8988T (cell line): ENCODE results near the gene SCO1.
"Not testable (repeated sequence)": the region's sequence is repeated elsewhere in the genome, so short reads cannot be mapped to it uniquely, and the experiment has no call there.

ENCODE experiments used
- DNase-seq: peaks from one replicate; pipeline ENCODE4 v3.0.0; 2011

The SCO1 gene

DNA sequence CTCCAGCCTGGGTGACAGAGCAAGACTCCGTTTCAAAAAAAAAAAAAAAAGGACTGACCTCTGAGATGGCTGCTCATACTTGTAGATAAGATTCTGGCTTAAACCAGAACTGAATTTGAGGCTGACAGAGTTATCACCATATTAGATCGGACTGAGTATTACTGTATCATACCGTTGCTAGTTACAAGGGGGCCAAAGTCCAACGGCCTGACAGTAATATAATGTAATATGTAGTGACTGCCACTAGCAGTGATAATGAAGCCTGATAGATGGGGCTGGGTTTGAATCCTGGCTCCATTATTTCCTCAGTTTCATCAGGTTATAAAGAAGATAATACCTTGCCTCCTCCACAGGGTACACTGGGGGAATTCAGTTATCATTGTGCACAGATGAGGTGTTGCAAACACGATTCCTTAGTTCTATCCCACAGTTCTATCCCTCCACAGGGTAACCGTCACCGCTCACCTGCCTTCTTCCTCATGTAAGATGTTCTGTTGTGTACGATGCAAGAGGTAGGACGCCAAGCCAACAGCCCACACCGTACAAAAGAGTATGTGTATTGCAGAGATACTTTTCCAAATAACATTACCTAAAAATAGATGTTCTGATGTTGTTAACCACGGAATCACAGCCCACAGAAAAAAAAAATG lies 27.3 kb upstream of the SCO1 start:
- DNase-seq: no peak

DNA sequence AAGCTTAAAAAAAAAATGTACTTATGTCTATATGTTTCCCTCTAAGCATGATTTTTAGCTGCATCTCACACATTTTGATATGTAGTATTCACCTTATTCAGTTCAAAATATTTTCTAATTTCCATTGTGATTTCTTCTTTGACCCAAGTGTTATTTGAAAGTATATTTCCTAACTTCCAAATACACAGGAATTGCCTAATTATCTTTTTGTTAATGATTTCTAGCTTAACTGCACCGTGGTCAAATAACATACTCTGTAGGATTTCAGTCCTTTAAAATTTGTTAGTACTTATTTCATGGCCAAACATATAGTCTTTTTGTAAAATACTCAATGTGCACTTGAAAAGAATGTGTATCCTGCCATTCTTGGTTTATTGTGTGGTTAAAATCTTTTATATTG lies 21.2 kb upstream of the SCO1 start:
- DNase-seq: no peak

DNA sequence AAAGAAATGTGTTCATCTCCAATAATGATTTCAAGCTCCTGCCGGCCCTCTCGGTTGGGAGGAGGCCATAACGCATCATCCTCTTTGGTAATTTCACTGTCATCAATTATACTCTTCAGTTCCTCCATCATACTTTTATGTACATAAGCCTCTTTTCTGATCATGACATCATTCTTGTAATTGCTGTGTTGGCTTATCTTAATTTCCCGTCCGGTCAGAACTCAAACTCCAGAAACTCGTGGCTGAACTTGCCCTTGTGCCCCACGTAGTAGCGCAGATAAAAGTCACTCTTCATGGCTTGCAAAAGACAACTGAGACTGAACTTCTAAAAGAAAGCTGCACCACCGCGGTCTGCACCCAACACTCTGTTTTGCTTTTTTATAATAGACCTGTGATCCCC lies 18.9 kb upstream of the SCO1 start:
- DNase-seq: no peak

DNA sequence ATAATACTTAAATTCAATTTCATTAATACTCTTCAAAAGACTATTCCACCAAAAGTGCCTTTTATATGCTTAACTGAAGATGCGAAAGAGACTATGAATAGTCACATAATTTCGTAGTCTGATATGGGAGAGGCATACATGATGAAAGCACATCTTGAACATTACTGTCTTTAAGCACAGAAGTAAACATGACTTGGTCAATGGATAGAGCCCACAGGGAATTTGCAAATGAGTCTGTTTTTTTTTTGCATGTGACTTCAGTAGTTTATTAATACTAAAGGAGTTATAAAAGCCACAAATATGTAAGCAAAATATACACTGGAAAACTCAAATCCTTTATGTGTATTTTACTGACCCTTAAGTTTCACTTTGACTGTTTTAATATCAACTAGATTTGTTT lies 16.0 kb upstream of the SCO1 start:
- DNase-seq: no peak

DNA sequence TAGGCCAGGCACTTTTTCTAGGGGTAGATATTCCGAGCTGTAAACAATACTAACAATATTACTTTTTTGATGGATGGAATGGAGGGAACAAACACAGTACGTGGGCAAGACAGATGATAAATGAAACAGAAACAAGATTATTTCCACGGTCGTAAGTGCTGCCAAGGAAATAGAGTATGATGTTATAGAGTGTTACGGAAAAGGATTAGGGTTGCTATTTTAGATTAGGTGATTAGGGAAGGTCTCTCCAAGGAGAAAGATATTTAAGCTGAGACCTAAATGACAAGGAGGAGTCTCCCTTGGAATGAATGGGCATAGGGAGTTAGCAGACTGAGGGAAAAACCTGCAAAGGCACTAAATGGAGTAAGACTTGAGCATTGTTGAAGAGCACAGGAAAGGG lies 8.4 kb upstream of the SCO1 start:
- no peak for DNase-seq

DNA sequence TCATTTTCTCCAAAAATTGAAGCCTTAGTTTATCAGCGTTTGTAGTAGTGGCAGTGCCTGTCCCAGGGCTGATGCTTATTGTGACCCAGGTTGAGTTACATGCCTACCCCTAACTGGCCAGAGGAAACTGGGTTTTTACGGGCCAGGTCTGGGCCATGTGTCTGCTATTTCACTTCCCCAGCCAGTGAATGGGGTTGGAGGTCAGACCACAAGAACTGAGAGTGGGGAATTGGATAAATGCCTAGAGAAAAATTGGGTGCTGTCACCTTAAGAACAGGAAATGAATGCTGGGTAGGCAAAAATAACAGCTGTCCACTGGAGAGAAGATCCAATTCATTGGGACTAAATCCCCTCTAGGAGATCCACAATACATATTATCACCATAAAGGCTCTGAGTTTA lies 5.2 kb upstream of the SCO1 start:
- DNase-seq: no peak

DNA sequence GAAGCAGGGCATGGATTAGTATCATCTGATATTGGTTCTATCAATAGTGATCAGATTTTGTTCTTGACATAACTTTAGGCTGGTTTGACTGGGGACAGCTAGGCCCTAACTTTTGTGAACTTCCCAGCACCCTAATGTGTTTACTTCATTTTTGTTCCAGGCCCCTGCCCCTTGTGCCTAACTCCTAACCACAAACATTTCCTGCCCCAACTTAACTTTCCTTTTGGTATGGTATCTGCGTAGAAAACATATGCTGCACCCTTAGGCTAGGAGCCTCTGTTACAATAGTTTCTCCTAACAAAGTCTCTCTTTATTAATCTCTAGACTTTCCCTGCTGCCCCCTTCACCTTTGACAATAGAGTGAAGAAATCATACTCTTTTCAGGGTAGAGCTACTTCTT lies 2.5 kb upstream of the SCO1 start:
- no peak for DNase-seq

DNA sequence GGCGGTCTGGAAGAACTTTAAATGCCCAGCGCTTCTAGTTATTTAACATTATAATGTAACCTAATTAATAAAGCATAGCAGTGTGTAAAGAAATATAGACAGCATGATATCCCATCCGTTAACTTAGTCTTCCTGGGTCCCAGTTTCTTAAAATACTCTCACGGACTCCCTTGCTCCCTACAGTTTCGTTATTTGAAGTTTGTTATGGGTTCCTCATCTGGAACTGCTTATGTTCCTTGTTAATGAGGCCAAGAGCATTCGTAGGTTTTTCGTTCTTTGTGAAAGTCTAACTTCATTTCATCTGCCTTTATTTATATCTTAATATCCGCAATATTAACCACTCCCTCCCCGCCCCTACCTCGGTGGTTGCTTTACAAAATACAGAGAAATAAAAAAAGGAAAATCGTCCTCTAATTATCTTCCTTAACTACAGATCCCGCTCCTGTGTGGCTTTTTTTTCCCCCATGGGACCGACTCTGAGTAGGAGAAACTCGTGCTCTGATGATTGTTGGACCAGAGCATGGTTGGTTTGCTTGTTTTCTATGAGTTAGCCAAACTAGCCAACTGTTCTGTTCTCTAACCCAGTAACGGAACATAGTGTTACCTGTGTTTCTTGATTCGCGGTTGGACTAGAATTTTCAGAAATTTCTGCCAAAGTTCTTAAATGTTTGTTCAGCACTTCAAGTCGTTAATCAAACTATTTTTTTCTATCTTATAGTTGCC lies 924 bp upstream of the SCO1 start:
- no peak for DNase-seq

DNA sequence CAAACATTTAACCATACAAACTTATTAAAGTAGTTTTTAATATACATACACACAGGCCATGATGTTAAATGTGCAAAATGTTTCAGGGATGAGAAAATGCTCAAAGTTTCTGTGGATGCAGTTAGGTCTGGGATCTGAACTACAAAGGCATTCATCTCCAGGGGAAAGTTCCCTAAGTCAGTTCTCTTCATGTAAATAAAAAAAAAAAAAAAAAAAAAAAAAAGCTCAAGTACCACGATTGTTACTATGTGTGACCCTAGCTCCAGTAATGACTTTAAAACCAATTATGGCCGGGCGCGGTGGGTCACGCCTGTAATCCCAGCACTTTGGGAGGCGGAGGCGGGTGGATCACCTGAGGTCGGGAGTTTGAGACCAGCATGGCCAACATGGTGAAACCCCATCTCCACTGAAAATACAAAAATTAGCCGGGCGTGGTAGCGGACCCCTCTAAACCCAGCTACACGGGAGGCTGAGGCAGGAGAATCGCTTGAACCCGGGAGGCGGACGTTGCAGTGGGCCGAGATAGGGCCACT lies 1.4 kb downstream of the SCO1 start:
- DNase-seq: not testable (repeated sequence)

DNA sequence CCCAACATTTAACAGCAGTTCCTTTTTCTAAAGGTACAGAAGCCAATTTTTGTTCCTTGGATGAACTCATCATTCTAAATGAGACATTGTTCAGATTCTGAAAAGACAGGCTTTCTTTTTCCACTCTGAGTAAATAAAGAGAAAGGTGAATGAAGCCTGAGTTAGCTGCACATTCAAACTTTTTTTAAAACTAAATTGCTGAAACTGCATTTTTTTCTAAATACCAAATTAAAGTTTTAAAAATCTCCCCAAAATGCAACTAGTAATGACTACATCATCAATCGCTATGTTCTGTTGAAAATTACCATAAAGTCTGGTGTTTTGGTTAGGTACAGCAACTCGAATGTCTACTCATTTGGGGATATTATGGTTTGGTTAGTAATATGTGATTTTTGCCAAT lies 9.8 kb downstream of the SCO1 start:
- no peak for DNase-seq

DNA sequence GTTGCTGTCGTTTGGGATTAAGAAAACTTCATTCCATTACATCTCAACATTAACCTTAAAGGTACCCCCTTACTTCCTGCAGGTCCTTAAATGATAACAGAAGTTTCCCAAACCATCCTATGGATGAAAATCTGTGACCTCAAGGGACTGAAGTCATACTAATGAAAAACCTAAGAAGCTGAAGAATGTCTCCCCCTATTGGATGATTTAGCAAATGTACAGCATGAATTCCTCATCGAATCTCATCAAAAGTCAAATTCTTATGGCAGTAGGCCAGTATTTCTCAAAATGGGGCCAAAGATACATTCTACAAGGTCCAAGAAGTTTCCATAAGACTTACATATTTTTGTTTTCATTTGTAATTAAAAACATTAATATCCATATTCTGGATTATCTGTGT lies 13.5 kb downstream of the SCO1 start:
- no peak for DNase-seq

DNA sequence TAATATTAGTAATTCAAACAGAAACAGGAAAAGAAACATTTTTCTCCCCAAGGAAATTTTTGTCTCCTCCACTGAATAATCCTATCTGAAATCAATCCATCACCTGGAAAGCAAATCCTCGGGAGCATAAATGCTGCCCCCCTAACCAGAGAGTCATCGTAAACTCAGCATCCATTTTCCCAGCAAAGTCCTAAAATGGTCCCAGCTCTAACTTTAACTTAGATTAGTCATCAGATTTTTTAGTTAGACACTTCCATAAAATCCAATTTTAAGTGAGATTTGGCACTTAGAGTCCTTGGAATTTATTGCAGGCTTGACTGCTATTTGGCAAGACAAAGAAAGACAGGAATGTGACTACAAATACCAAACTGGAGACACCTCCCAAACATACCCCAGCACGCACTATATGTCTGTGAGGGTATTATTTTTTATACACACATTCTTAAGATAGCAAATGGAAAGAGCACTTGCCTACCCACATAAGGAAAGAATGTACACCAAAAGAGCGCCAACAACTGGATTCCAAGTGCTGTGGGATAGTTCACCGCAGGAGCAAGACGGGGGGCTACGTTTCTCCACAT lies 15.4 kb downstream of the SCO1 start:
- DNase-seq: no peak

DNA sequence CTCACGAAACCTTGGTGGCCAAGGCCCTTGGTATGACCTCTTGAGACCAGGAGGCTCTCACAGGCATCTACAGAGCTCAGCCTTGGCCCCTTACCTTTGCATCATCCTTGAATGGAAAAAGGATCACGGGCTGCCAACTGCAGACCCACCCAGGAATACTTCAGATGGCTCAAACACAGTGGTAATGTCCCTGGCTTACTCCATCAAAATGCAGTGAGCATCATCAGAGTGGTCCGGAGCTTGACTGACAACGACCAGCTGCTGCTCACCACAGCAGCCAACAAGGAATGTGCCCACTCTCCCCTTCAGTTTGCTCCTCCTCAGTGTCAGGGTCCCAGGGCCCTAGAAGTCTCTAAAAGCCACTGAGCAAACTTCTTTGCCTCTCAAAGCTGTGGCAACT lies 22.6 kb downstream of the SCO1 start:
- no peak for DNase-seq

DNA sequence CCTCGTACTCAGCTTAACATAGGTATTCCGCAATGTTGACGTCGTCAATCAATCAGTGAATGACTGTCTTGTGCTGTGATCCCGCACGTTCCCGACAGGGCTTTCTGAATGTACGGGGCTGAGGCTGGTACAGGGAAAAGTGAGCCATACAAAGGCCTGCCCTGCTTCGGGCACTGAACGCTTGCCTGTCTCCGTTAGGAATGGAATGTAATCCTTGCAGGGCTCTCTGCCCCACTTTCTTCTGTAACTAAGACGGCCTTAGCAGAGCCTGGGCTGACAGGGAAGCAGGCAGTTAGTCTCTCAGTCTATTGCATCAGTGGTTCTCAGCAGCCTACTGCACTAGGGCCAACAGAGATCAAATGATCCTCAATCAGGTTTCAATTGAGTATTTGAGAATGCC lies 24.0 kb downstream of the SCO1 start:
- no peak for DNase-seq

DNA sequence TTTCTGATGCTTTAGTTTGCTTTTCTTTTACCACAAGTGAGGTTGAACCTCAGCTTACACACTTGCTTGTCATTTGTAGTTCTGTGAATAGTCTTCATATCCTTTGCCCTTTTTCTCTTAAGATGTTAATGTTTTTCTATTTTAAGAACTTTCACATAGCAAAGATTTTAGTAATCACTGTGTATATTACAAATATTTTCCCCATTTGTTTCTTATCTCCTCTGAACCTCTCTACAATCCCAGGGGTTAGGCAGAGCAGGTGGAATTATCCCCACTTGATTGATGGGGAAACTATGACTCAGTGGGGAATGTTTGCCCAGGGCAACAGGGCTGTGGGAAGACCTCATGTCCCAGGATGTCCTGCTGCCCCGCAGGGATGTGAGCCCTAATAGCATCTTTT lies 28.6 kb downstream of the SCO1 start:
- DNase-seq: no peak

DNA sequence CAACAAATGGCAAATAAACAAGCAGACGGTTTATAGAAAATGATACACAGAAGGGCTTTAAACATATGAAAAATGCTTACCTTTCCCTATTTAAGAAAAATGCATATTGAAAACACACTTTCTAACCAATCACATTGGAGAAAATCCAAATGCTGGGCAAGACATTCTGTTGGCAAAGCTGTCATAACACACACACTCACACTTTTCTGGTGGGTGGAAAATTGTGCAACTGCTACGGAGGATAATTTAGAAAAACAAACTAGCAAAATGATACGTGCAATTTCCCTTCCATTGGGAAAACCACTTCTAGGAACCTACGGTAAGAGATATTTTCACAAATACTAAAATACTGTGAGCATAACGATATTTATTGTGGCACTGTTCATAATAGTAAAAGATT lies 30.4 kb downstream of the SCO1 start:
- no peak for DNase-seq

DNA sequence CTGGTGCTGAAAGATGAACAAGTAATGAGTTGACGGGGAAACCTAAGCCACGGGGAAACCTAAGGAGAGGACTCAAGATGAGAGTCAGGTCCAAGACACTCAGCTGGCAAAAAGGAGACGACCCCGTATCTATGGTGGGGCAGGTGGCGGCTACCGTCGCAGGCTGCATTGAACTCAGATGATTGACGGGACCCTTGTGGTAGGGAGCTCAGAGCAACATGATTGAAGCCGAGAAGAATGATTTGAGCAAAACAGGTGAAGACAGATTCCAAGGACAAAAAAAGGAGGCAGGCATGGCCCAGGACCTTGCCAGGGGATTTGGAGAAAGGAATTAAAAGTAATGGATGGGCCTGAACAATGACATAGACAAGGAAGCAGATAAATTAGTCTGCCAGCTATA lies 32.8 kb downstream of the SCO1 start:
- DNase-seq: no peak

DNA sequence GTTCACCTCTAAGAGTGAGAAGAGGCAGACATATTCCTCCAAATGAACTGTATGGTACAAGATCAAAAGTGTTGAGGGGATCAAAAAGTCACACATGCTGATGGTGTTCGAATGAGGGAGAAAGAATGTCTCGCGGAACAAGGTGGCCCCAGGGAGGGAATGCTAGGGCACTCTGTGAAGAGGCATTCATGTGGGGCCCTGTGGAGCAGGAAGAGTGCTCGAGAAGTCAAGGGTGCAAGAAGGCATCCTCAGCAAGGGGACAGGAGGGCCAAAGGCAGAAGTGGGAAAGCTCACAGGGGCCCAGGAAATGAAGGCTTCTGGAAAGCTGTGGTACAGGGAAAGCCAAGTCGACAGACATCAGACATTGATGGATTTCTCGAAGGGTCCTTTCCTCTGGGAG lies 34.1 kb downstream of the SCO1 start:
- no peak for DNase-seq

DNA sequence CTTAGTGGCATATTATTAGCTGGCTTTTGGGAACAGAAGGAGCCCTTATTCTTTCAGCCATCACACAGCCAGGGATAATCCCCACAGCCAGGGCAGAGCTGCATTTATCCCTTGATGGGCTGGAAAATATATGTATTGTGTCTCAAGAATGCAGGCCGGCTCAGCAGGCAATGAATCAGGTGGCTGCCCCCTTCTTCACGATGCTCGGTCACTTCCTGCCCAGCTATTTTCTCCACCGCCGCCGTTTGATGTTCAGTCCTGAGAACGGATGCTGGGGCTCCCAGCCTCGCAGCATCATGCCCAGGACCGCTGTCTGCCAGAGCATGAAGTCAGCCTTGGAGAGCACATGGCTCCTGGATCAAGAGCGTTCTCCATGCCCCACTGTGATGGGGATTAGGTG lies 35.9 kb downstream of the SCO1 start:
- DNase-seq: no peak

DNA sequence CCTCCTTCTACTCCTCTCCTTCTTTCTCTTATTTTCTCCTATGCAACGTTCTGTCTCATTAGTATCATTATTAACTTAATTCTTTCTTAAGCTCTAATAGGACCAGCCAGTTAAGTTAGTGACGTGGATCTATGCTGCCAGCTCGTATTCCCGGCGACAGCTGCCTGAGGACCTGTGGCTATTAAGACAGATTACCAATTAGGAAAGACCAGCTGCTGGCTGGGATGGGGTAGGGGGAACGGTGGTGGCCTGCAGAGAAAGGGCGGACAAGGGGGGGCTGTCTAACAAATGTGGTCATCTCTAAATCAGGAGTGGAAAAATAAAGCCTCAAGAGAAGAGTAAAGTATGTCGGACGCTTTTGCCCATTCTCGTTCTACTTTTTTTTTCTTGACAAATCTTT lies 39.5 kb downstream of the SCO1 start:
- DNase-seq: no peak

DNA sequence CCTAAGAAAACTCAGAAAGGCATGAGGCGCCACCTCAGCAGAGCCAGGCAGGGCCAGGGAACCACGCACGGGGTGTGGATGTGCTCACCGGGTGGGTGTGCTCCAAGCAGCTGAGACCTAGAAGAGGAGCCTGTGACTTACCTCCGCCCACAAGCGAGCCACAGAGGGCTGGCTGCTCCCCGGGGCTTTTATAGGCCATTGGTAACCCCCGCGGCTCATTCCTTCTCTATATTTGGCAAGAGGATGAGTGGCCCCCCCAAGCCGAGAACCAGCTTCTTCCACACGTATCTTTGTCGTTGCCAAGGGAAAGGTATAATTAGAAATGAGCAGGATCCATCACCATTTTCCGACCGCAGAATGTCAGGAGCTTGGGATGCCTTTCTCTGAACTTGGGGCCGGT lies 40.2 kb downstream of the SCO1 start, which contains the start of gene MYH3:
TSS of gene MYH3 (minus strand) at position 162 of the 400 bp plus-strand sequence. CDS start 2,245 bp downstream, outside the sequence.
- no peak for DNase-seq

DNA sequence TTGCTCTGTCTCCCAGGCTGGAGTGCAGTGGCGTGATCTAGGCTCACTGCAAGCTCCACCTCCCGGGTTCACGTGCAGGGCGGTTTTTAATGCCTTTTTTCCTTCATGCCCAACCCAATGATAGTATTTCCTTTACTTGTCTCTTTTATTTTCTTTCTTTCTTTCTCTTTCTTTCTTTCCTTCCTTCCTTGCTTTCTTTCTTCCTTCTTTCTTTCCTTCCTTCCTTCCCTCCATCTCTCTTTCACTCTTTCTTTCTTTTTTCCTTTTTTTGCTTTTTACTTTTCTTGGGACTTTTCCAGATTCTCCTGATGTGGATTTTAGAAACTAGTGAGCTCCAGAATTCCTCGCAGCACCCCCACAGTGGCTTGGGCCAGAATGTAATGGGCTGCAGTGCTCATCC lies 43.3 kb downstream of the SCO1 start:
- no peak for DNase-seq

DNA sequence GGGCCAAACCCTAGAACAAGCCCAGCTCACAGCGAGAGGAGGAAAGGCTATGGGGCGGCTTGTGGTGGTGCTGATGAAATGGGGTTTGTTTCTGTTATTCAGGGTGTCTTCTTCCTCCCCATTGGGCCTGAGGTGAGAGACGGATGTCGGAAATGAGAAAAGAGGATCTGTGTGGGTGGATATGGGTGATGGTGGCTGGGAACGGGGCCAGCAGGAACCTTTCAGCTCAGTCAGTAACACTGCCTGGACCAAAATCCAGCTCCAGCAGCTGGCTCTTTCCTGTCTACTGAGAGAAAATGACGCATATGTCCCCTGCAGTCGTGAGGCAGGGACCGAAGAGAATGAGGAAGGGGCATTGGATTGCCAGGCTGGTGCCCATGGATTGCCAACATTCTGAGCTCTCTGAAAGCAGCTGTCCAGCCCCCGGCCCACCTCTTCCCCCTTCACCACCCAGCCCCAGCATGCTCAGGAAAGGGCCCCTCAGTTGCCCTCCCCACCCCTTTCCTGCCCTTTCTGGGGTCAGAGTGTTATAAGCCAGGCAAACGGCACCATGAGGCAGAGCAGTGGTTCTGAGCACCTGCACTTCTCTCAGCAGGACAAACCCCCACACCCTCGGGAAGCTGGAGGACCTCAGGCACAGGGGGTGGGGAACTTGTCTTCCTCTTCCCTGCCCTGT lies 44.2 kb downstream of the SCO1 start:
- no peak for DNase-seq

DNA sequence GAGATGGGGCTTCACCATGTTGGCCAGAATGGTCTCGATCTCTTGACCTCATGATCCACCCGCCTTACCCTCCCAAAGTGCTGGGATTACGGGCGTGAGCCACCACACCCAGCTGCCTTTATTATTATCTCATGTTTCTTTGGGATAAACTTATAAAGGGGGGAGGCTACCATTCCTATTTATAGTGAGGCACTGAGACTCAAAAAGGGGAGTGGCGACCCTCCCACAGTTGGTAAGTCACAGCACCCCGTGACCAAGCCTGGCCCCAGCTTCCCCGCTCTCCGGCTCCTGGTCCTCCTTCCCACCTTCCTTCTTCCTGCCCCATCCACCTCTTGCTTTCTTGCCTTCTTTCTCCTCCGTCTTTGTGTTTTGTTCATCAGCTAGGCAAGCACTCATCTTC lies 45.4 kb downstream of the SCO1 start:
- no peak for DNase-seq
